HepG2 (cell line): ENCODE data around the gene CCDC167. TPM values are rescaled to one million over a fixed set of nuclear protein-coding genes. Genes with fewer than 3 reads are reported as not detected.

Experiments used
- BRCA1 ChIP-seq: sonication (generic); formaldehyde crosslinking; IDR thresholded peaks from 2 replicates; pipeline ENCODE4 v1.4.0; 2020; ENCODE audit warnings: missing genetic modification reagents
- CEBPG ChIP-seq: IDR thresholded peaks from 2 replicates; pipeline ENCODE4 v1.6.1; 2016
- EED ChIP-seq: sonication (generic); formaldehyde crosslinking; IDR thresholded peaks from 2 replicates; pipeline ENCODE4 v1.5.0; 2020; ENCODE audit warnings: mild to moderate bottlenecking, missing genetic modification reagents
- FIP1L1 ChIP-seq: fragments of 200-400 bp; formaldehyde crosslinking; IDR thresholded peaks from 2 replicates; pipeline ENCODE4 v1.6.1; 2018; ENCODE audit warnings: low read depth, mild to moderate bottlenecking, low read length, moderate library complexity, borderline replicate concordance; ENCODE audit not compliant: insufficient read depth
- HDAC1 ChIP-seq: sonication (generic); formaldehyde crosslinking; IDR thresholded peaks from 2 replicates; pipeline ENCODE4 v1.5.1; 2020; ENCODE audit warnings: mild to moderate bottlenecking, missing genetic modification reagents
- HNF4G ChIP-seq, 2 experiments: sonication (generic) in 1 of 2; formaldehyde crosslinking in 1 of 2; IDR thresholded peaks; 2 replicates each; pipeline versions ENCODE4 v1.4.0 to v1.6.1; 2011 to 2020; ENCODE audit warnings: borderline replicate concordance in 2 of 2, low read depth in 2 of 2, mild to moderate bottlenecking in 2 of 2, low read length in 1 of 2, missing genetic modification reagents in 1 of 2, moderate library complexity in 1 of 2
- MATR3 ChIP-seq: sonication (generic); formaldehyde crosslinking; IDR thresholded peaks from 2 replicates; pipeline ENCODE4 v1.4.0; 2020; ENCODE audit warnings: missing genetic modification reagents
- MXD4 ChIP-seq: IDR thresholded peaks from 2 replicates; pipeline ENCODE4 v1.6.1; 2016; ENCODE audit warnings: mild to moderate bottlenecking, missing biosample characterization, missing genetic modification reagents
- NCOR1 ChIP-seq: fragments of 200-600 bp; sonication (generic); IDR thresholded peaks from 2 replicates; pipeline ENCODE4 v1.7.0; 2017; ENCODE audit warnings: antibody characterized with exemption, low read length, borderline replicate concordance
- NR2F2 ChIP-seq: IDR thresholded peaks from 2 replicates; pipeline ENCODE4 v1.6.1; 2012; ENCODE audit warnings: low read depth, inconsistent platforms, borderline replicate concordance
- NRL ChIP-seq: sonication (generic); formaldehyde crosslinking; IDR thresholded peaks from 2 replicates; pipeline ENCODE4 v1.5.0; 2020; ENCODE audit warnings: missing genetic modification reagents, mild to moderate bottlenecking, moderate library complexity, borderline replicate concordance
- PATZ1 ChIP-seq: sonication (generic); formaldehyde crosslinking; IDR thresholded peaks from 2 replicates; pipeline ENCODE4 v1.4.0; 2020; ENCODE audit warnings: missing genetic modification reagents
- PHF8 ChIP-seq: sonication (generic); formaldehyde crosslinking; IDR thresholded peaks from 2 replicates; pipeline ENCODE4 v1.5.0; 2020; ENCODE audit warnings: missing genetic modification reagents
- POLR2G ChIP-seq: fragments of 200-400 bp; formaldehyde crosslinking; IDR thresholded peaks from 2 replicates; pipeline ENCODE4 v1.6.1; 2018; ENCODE audit warnings: mild to moderate bottlenecking, low read depth, low read length, moderate library complexity
- SRF ChIP-seq: IDR thresholded peaks from 2 replicates; pipeline ENCODE4 v1.6.1; 2011; ENCODE audit warnings: mild to moderate bottlenecking, low read depth, low read length, moderate library complexity
- TFDP1 ChIP-seq: IDR thresholded peaks from 2 replicates; pipeline ENCODE4 v1.6.1; 2016; ENCODE audit warnings: missing compliant biosample characterization, missing genetic modification reagents, borderline replicate concordance
- TOPORS ChIP-seq: sonication (generic); formaldehyde crosslinking; IDR thresholded peaks from 2 replicates; pipeline ENCODE4 v1.8.0; 2023; ENCODE audit warnings: mild to moderate bottlenecking, missing genetic modification reagents
- ZFP90 ChIP-seq: sonication (generic); formaldehyde crosslinking; IDR thresholded peaks from 2 replicates; pipeline ENCODE4 v1.8.0; 2022; ENCODE audit warnings: missing genetic modification reagents, mild to moderate bottlenecking, inconsistent platforms, borderline replicate concordance
- ZNF138 ChIP-seq: sonication (generic); formaldehyde crosslinking; IDR thresholded peaks from 2 replicates; pipeline ENCODE4 v1.5.0; 2020; ENCODE audit warnings: mild to moderate bottlenecking, low read depth, missing genetic modification reagents
- ZNF263 ChIP-seq: sonication (generic); formaldehyde crosslinking; IDR thresholded peaks from 2 replicates; pipeline ENCODE4 v1.4.0; 2020; ENCODE audit warnings: missing genetic modification reagents
- ZNF367 ChIP-seq: sonication (generic); formaldehyde crosslinking; IDR thresholded peaks from 2 replicates; pipeline ENCODE4 v1.4.0; 2020; ENCODE audit warnings: missing genetic modification reagents, borderline replicate concordance
- ZNF543 ChIP-seq: sonication (generic); formaldehyde crosslinking; IDR thresholded peaks from 2 replicates; pipeline ENCODE4 v1.4.0; 2020; ENCODE audit warnings: mild to moderate bottlenecking, missing genetic modification reagents
- ZNF652 ChIP-seq: IDR thresholded peaks from 2 replicates; pipeline ENCODE4 v1.6.1; 2016; ENCODE audit warnings: low read depth, borderline replicate concordance
- ZNF772 ChIP-seq: sonication (generic); formaldehyde crosslinking; IDR thresholded peaks from 2 replicates; pipeline ENCODE4 v1.5.0; 2020; ENCODE audit warnings: mild to moderate bottlenecking, missing genetic modification reagents
- ZNF792 ChIP-seq: IDR thresholded peaks from 2 replicates; pipeline ENCODE4 v1.6.1; 2016
- polyA plus RNA-seq, 8 experiments: library from polyadenylated mRNA; depleted of rRNA in 3 of 8; stranded (reverse) in 7 of 8; unstranded in 1 of 8; fragments of >200 nt; fragmentation: Illumina TruSeq in 4 of 8; extraction: Trizol in 4 of 8; gene quantifications; 2 replicates each; pipeline versions ENCODE4 v1.2.1 to v1.2.3, GENCODE V29; 2011 to 2016; ENCODE audit warnings: low read depth in 4 of 8, missing spikeins in 1 of 8, mixed read lengths in 1 of 8; ENCODE audit not compliant: insufficient read depth in 1 of 8
- total RNA-seq, 5 experiments: library from RNA; depleted of rRNA; stranded (reverse); fragments of >200 nt; fragmentation: Illumina TruSeq; extraction: Trizol; gene quantifications; 2 replicates each; pipeline ENCODE4 v1.2.3, GENCODE V29; 2016; ENCODE audit warnings: low read depth in 1 of 5
- TF ChIP-seq, protein P1 (sequence below): sonication (generic); formaldehyde crosslinking; IDR thresholded peaks from 2 replicates; pipeline ENCODE4 v1.8.0; 2022; ENCODE audit warnings: missing genetic modification reagents, mild to moderate bottlenecking, borderline replicate concordance

CCDC167 gene
- total and polyA plus RNA-seq, 2 of the 13 experiments (the other 11 are each of a cell fraction or from before 2014, with no cell fraction given), result 48.4 to 66.8 TPM

GRCh38 chr6:37516920-37517405 lies 17.3 kb upstream of the CCDC167 start (continued):
- 0 out of 2 replicates have a peak, but pooled peaks have one; percentile 42 for TF ChIP-seq PATZ1
- TF ChIP-seq ZNF543, result no peak
- TF ChIP-seq NRL (CRISPR knock-in tag), result no peak
- no peak for TF ChIP-seq ZNF792
- TF ChIP-seq, protein P1, sequence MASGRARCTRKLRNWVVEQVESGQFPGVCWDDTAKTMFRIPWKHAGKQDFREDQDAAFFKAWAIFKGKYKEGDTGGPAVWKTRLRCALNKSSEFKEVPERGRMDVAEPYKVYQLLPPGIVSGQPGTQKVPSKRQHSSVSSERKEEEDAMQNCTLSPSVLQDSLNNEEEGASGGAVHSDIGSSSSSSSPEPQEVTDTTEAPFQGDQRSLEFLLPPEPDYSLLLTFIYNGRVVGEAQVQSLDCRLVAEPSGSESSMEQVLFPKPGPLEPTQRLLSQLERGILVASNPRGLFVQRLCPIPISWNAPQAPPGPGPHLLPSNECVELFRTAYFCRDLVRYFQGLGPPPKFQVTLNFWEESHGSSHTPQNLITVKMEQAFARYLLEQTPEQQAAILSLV (CRISPR knock-in tag), result peak; percentile 40; the same call in 1 of the 2 replicates
- TF ChIP-seq ZNF138, result no peak
- no peak for TF ChIP-seq MATR3 (CRISPR knock-in tag)
- TF ChIP-seq ZNF772, result peak; percentile 40; the same call in 1 of the 2 replicates
- TF ChIP-seq ZNF263 (CRISPR knock-in tag), result peak; percentile 82; the same call in 1 of the 2 replicates
- TF ChIP-seq ZNF367 (CRISPR knock-in tag), result no peak
- TF ChIP-seq HDAC1 (CRISPR knock-in tag), result 0 out of 2 replicates have a peak, but pooled peaks have one; percentile 42
- TF ChIP-seq CEBPG (CRISPR knock-in tag), result peak; percentile 52
- no peak for TF ChIP-seq ZFP90 (CRISPR knock-in tag)
- no peak for TF ChIP-seq TFDP1
- TF ChIP-seq FIP1L1, result no peak
- no peak for TF ChIP-seq NCOR1
- no peak for TF ChIP-seq TOPORS (CRISPR knock-in tag)
- no peak for TF ChIP-seq SRF
- no peak for TF ChIP-seq NR2F2
- no peak for TF ChIP-seq POLR2G
- 0 out of 2 replicates have a peak, but pooled peaks have one; percentile 29 for TF ChIP-seq EED (CRISPR knock-in tag)
- no peak for TF ChIP-seq PHF8 (CRISPR knock-in tag)
- TF ChIP-seq BRCA1 (CRISPR knock-in tag), result no peak
- TF ChIP-seq HNF4G (IDR thresholded peaks at IDR 0.05; ENCODE audit: borderline replicate concordance, low read depth, low read length), result peak; percentile 1; the same call in 1 of the 2 replicates
- TF ChIP-seq HNF4G (CRISPR knock-in tag; IDR thresholded peaks at IDR 0.05; ENCODE audit: borderline replicate concordance, low read depth), result no peak
- TF ChIP-seq MXD4 (CRISPR knock-in tag), result no peak
- TF ChIP-seq ZNF652, result no peak
- TF ChIP-seq, all 625 proteins: peak for 20
